HepG2 (cell line): ENCODE measurements around the gene ORC1. TPM values are rescaled to one million over a fixed set of nuclear protein-coding genes. Genes with fewer than 3 reads are reported as not detected.

ENCODE experiments used
- BHLHE40 ChIP-seq: IDR thresholded peaks from 2 replicates; pipeline ENCODE4 v1.6.1; 2011; ENCODE audit warnings: low read length, improper control_type of control experiment
- BRD4 ChIP-seq: sonication (generic); formaldehyde crosslinking; IDR thresholded peaks from 2 replicates; pipeline ENCODE4 v1.4.0; 2020; ENCODE audit warnings: missing genetic modification reagents
- ESRRA ChIP-seq: sonication (generic); formaldehyde crosslinking; IDR thresholded peaks from 2 replicates; pipeline ENCODE4 v1.5.1; 2020; ENCODE audit warnings: mild to moderate bottlenecking, low read depth, missing genetic modification reagents
- HNRNPK ChIP-seq: fragments of 200-400 bp; formaldehyde crosslinking; IDR thresholded peaks from 2 replicates; pipeline ENCODE4 v1.6.1; 2018; ENCODE audit warnings: low read length, low read depth, moderate library complexity, mild to moderate bottlenecking; ENCODE audit not compliant: poor library complexity, severe bottlenecking
- KAT8 ChIP-seq: IDR thresholded peaks from 2 replicates; pipeline ENCODE4 v1.6.1; 2016; ENCODE audit warnings: missing genetic modification reagents, missing compliant biosample characterization
- KDM1A ChIP-seq: IDR thresholded peaks from 2 replicates; pipeline ENCODE4 v1.6.1; 2016; ENCODE audit warnings: missing compliant biosample characterization
- MNT ChIP-seq: fragments of 450-650 bp; IDR thresholded peaks from 2 replicates; pipeline ENCODE4 v1.6.1; 2016
- MYPOP ChIP-seq: sonication (generic); formaldehyde crosslinking; IDR thresholded peaks from 2 replicates; pipeline ENCODE4 v1.8.1; 2023; ENCODE audit warnings: mild to moderate bottlenecking, moderate library complexity, missing genetic modification reagents
- NFIB ChIP-seq: sonication (generic); formaldehyde crosslinking; IDR thresholded peaks from 2 replicates; pipeline ENCODE4 v1.9.0; 2021; ENCODE audit warnings: missing genetic modification reagents, mild to moderate bottlenecking, borderline replicate concordance
- NR3C1 ChIP-seq: sonication (generic); formaldehyde crosslinking; IDR thresholded peaks from 2 replicates; pipeline ENCODE4 v1.4.0; 2020; ENCODE audit warnings: missing genetic modification reagents
- POGZ ChIP-seq: sonication (generic); formaldehyde crosslinking; IDR thresholded peaks from 2 replicates; pipeline ENCODE4 v1.4.0; 2020; ENCODE audit warnings: mild to moderate bottlenecking, missing genetic modification reagents
- RAD21 ChIP-seq: fragments of 450-650 bp; formaldehyde crosslinking; IDR thresholded peaks from 2 replicates; pipeline ENCODE4 v1.5.0; 2020; ENCODE audit warnings: mild to moderate bottlenecking
- SSRP1 ChIP-seq: IDR thresholded peaks from 2 replicates; pipeline ENCODE4 v1.6.1; 2016; ENCODE audit warnings: control low read depth
- TFE3 ChIP-seq: IDR thresholded peaks from 2 replicates; pipeline ENCODE4 v1.6.1; 2016
- TSC22D2 ChIP-seq: sonication (generic); formaldehyde crosslinking; IDR thresholded peaks from 2 replicates; pipeline ENCODE4 v1.5.1; 2020; ENCODE audit warnings: missing genetic modification reagents, mild to moderate bottlenecking, borderline replicate concordance
- ZBTB10 ChIP-seq: sonication (generic); formaldehyde crosslinking; IDR thresholded peaks from 2 replicates; pipeline ENCODE4 v1.4.0; 2020; ENCODE audit warnings: missing genetic modification reagents, borderline replicate concordance
- ZFAT ChIP-seq: sonication (generic); formaldehyde crosslinking; conservative IDR thresholded peaks from 2 replicates; pipeline ENCODE4 v1.8.1; 2023; ENCODE audit warnings: missing genetic modification reagents, inconsistent platforms
- ZFP91 ChIP-seq: sonication (generic); formaldehyde crosslinking; IDR thresholded peaks from 2 replicates; pipeline ENCODE4 v1.9.0; 2022; ENCODE audit warnings: missing genetic modification reagents, mild to moderate bottlenecking, borderline replicate concordance
- ZNF101 ChIP-seq: sonication (generic); formaldehyde crosslinking; IDR thresholded peaks from 2 replicates; pipeline ENCODE4 v1.4.0; 2020; ENCODE audit warnings: mild to moderate bottlenecking, low read depth, missing genetic modification reagents, borderline replicate concordance
- ZNF260 ChIP-seq: sonication (generic); formaldehyde crosslinking; IDR thresholded peaks from 2 replicates; pipeline ENCODE4 v1.4.0; 2020; ENCODE audit warnings: missing genetic modification reagents, low read depth, mild to moderate bottlenecking, borderline replicate concordance
- ZSCAN31 ChIP-seq: sonication (generic); formaldehyde crosslinking; IDR thresholded peaks from 2 replicates; pipeline ENCODE4 v1.5.0; 2020; ENCODE audit warnings: low read depth, mild to moderate bottlenecking, missing genetic modification reagents
- polyA plus RNA-seq, 8 experiments: library from polyadenylated mRNA; depleted of rRNA in 3 of 8; stranded (reverse) in 7 of 8; unstranded in 1 of 8; fragments of >200 nt; fragmentation: Illumina TruSeq in 4 of 8; extraction: Trizol in 4 of 8; gene quantifications; 2 replicates each; pipeline versions ENCODE4 v1.2.1 to v1.2.3, GENCODE V29; 2011 to 2016; ENCODE audit warnings: low read depth in 4 of 8, missing spikeins in 1 of 8, mixed read lengths in 1 of 8; ENCODE audit not compliant: insufficient read depth in 1 of 8
- total RNA-seq, 5 experiments: library from RNA; depleted of rRNA; stranded (reverse); fragments of >200 nt; fragmentation: Illumina TruSeq; extraction: Trizol; gene quantifications; 2 replicates each; pipeline ENCODE4 v1.2.3, GENCODE V29; 2016; ENCODE audit warnings: low read depth in 1 of 5

ORC1 gene
- total and polyA plus RNA-seq, 2 of the 13 experiments (the other 11 are each of a cell fraction or from before 2014, with no cell fraction given) = 7.0 to 23.5 TPM

GRCh38 chr1:52404116-52404974 is at the start of gene ORC1, which contains the start of gene PRPF38A (continued):
- TF ChIP-seq HNRNPK (no peak), KAT8 (CRISPR knock-in tag) (peak; percentile 96), BRD4 (CRISPR knock-in tag) (no peak), KDM1A (CRISPR knock-in tag) (no peak; the same call in 1 of the 2 replicates), NR3C1 (no peak), TFE3 (CRISPR knock-in tag) (peak; percentile 71), ZSCAN31 (CRISPR knock-in tag) (peak; percentile 68; the same call in 1 of the 2 replicates), MYPOP (CRISPR knock-in tag) (peak; percentile 85), POGZ (CRISPR knock-in tag) (peak; percentile 89), ZFAT (CRISPR knock-in tag) (no peak), ZFP91 (peak; percentile 87), ESRRA (CRISPR knock-in tag) (peak; percentile 31; the same call in 1 of the 2 replicates), RAD21 (CRISPR knock-in tag) (peak; percentile 46; the same call in 1 of the 2 replicates), BHLHE40 (no peak), MNT (0 out of 2 replicates have a peak, but pooled peaks have one; percentile 49), SSRP1 (CRISPR knock-in tag) (no peak), TSC22D2 (CRISPR knock-in tag) (no peak; the same call in 1 of the 2 replicates), ZNF101 (CRISPR knock-in tag) (no peak), ZBTB10 (CRISPR knock-in tag) (no peak), NFIB (no peak), ZNF260 (no peak)
